GM12878 (cell line): ENCODE measurements around the gene PDIK1L.

Source experiments
- POLR2A ChIP-seq: IDR thresholded peaks from 2 replicates; pipeline ENCODE4 v1.6.1; 2011; ENCODE audit warnings: low read depth, mild to moderate bottlenecking, low read length
- POLR2AphosphoS5 ChIP-seq: IDR thresholded peaks from 2 replicates; pipeline ENCODE4 v1.6.1; 2011; ENCODE audit warnings: mild to moderate bottlenecking, low read length, inconsistent platforms
- RELA ChIP-seq: fragments of 450-650 bp; IDR thresholded peaks from 2 replicates; pipeline ENCODE4 v1.8.0; 2014; ENCODE audit warnings: borderline replicate concordance; ENCODE audit not compliant: partially characterized antibody
- YBX1 ChIP-seq: fragments of 450-650 bp; IDR thresholded peaks from 2 replicates; pipeline ENCODE4 v1.6.1; 2016; ENCODE audit warnings: antibody characterized with exemption
- TF ChIP-seq, protein P1 (sequence below), 3 experiments: IDR thresholded peaks in 2 of 3; conservative IDR thresholded peaks in 1 of 3; 2 replicates each; pipeline ENCODE4 v1.5.1; 2011; ENCODE audit warnings: low read depth in 3 of 3, low read length in 3 of 3, mild to moderate bottlenecking in 3 of 3, control low read depth in 2 of 3, moderate library complexity in 2 of 3, inconsistent platforms in 1 of 3, mixed read lengths in 1 of 3; ENCODE audit not compliant: control insufficient read depth in 2 of 3, insufficient read depth in 1 of 3; ENCODE audit errors: extremely low read depth in 1 of 3
- TF ChIP-seq, protein P2 (sequence below): fragments of 450-650 bp; conservative IDR thresholded peaks from 2 replicates; pipeline ENCODE4 v1.6.1; 2017; ENCODE audit warnings: mild to moderate bottlenecking, moderate library complexity

DNA sequence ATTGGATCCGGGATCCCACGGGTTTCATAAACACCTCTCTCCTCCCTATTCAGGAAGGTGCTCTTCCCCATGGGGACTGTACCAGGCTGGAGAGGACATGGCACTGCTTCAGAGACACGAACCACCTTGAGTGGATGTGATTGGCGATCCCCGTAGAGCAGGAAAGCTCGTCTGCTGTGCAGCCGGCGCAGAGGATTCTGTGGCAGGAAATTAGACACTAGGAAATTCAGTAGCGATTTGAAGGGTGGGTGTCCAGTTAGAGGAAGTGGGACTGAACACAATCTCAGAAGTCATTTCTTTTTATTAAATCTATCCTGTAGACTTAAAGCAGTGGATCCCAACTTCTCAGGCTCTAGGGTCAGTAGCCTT lies 767 bp downstream of the PDIK1L start:
- TF ChIP-seq, protein P1, sequence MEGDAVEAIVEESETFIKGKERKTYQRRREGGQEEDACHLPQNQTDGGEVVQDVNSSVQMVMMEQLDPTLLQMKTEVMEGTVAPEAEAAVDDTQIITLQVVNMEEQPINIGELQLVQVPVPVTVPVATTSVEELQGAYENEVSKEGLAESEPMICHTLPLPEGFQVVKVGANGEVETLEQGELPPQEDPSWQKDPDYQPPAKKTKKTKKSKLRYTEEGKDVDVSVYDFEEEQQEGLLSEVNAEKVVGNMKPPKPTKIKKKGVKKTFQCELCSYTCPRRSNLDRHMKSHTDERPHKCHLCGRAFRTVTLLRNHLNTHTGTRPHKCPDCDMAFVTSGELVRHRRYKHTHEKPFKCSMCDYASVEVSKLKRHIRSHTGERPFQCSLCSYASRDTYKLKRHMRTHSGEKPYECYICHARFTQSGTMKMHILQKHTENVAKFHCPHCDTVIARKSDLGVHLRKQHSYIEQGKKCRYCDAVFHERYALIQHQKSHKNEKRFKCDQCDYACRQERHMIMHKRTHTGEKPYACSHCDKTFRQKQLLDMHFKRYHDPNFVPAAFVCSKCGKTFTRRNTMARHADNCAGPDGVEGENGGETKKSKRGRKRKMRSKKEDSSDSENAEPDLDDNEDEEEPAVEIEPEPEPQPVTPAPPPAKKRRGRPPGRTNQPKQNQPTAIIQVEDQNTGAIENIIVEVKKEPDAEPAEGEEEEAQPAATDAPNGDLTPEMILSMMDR (IDR thresholded peaks at IDR 0.05 in 2 of 3, conservative IDR thresholded peaks at IDR 0.05 in 1 of 3; ENCODE audit: control insufficient read depth in 2 of 3, extremely low read depth in 1 of 3, insufficient read depth in 1 of 3, low read depth in 3 of 3, low read length in 3 of 3): no peak
- TF ChIP-seq, protein P2, sequence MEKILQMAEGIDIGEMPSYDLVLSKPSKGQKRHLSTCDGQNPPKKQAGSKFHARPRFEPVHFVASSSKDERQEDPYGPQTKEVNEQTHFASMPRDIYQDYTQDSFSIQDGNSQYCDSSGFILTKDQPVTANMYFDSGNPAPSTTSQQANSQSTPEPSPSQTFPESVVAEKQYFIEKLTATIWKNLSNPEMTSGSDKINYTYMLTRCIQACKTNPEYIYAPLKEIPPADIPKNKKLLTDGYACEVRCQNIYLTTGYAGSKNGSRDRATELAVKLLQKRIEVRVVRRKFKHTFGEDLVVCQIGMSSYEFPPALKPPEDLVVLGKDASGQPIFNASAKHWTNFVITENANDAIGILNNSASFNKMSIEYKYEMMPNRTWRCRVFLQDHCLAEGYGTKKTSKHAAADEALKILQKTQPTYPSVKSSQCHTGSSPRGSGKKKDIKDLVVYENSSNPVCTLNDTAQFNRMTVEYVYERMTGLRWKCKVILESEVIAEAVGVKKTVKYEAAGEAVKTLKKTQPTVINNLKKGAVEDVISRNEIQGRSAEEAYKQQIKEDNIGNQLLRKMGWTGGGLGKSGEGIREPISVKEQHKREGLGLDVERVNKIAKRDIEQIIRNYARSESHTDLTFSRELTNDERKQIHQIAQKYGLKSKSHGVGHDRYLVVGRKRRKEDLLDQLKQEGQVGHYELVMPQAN: no peak
- TF ChIP-seq POLR2A (no peak), RELA (no peak), YBX1 (no peak), POLR2AphosphoS5 (no peak)
